Activated naive CD8-positive, alpha-beta T cell (primary cell): ENCODE results near the gene RRAGC.

Experiments
- H3K27ac Mint-ChIP-seq: one replicate; pipeline ENCODE4 v1.8.0; 2021; ENCODE audit warnings: mixed read lengths
- H3K27me3 Mint-ChIP-seq: one replicate; pipeline ENCODE4 v1.8.0; 2021; ENCODE audit warnings: mixed read lengths
- H3K36me3 Mint-ChIP-seq: one replicate; pipeline ENCODE4 v1.8.0; 2021; ENCODE audit warnings: mixed read lengths
- H3K4me1 Mint-ChIP-seq: one replicate; pipeline ENCODE4 v1.8.0; 2021; ENCODE audit warnings: low read depth, mixed read lengths
- H3K4me3 Mint-ChIP-seq: one replicate; pipeline ENCODE4 v1.8.0; 2021; ENCODE audit warnings: mild to moderate bottlenecking, mixed read lengths
- H3K9me3 Mint-ChIP-seq: one replicate; pipeline ENCODE4 v1.8.0; 2021; ENCODE audit warnings: low read depth, mixed read lengths

The RRAGC gene

DNA sequence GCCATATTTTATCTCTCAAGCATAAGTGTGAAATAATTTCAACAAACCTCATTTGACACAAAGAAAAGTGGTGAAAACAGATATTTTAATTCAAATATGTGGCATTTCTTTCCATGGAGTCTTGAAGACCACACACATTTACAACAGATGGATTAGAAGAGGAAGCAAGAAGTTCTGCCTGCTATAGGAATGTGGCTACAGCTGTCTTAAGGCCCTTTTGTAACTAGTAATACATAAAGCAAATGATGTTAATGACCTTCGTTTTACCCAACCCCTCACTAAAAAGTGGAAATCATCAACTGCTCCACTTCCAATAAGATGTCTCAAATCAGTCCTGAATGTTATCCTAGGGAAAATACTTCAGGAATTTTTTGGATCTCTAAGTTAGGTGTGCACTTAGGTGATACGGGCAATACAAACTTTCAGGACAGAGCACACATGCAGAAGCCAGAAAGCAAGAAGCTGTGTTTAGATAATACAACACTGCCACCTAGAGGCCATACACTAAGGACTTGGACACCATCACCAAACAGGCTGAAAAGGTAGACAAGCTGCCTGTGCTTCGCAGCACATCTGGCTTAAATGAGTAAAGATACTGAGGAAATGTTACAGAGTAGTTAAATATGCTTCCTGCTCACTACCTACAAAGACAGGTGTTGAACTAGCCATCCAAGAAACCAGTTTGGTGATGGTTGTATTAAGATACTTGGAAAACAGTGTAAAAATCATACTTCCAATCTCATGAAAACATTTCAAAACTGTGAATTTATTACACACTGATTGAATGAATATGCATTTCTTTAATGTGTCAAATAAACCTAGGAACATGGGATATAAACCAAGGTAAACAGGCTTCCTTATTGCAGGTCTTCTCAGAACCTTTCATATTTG lies 24.4 kb downstream of the RRAGC start:
- H3K36me3 Mint-ChIP-seq: no peaks in the 10 kb centered on the region
- H3K4me1 Mint-ChIP-seq: no peaks in the 10 kb centered on the region

DNA sequence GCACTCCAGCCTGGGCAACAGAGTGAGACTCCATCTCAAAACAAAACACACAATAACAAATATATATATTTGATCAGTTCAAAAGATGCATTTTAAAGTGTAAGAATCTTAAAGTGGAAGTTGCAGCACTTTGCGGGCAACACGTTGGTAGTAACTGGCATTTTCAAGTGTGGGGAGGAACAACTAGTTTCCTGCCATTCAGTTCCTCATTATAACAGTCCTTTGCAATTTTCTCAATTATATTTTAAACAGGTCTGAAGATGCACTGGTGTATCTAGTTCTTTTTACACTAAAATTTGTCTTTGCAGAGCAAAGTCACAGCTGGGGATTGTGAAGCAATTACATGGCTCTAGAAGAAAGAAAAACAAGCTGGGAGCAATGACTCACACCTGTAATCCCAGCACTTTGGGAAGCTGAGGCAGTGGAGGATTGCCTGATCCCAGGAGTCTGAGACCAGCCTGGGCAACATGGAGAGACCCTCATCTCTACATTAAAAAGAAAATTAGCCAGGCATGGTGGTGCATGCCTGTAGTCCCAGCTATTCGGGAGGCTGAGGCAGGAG lies 25.3 kb downstream of the RRAGC start:
- Mint-ChIP-seq H3K4me1 (no peaks in the 10 kb centered on the region), H3K9me3 (no peaks in the 10 kb centered on the region), H3K4me3 (no peak overlapping the region), H3K27ac (no peak overlapping the region), H3K36me3 (no peaks in the 10 kb centered on the region), H3K27me3 (peaks cover 4% of the 10 kb centered on the region)

More for the DNA sequence above, 24.4 kb downstream of the RRAGC start:
- Mint-ChIP-seq H3K27me3 (peaks cover 2% of the 10 kb centered on the region), H3K9me3 (no peaks in the 10 kb centered on the region), H3K4me3 (no peak overlapping the region), H3K27ac (no peak overlapping the region)

DNA sequence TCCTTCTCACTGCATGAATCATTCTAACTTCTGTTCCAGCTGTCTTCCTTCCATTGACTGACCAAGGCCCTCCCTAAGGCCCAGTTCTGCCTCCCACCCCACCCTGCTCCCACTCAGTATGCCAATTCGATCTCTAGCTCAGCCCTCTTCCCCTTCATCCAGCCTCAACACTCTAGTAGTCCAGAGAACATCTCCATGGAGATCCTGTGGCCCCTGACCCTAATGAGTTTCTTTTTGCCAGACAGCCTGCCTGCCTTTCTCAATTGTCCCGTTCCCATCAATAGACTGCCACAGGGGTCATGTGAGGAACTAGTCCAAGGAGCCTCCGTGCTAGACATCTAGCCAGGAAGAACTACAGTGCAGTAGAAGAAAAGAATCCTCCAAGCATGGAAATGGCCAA lies 26.4 kb downstream of the RRAGC start:
- Mint-ChIP-seq H3K4me1 (no peaks in the 10 kb centered on the region), H3K27me3 (peaks cover 7% of the 10 kb centered on the region), H3K9me3 (no peaks in the 10 kb centered on the region), H3K4me3 (no peak overlapping the region), H3K36me3 (no peaks in the 10 kb centered on the region), H3K27ac (no peak overlapping the region)

DNA sequence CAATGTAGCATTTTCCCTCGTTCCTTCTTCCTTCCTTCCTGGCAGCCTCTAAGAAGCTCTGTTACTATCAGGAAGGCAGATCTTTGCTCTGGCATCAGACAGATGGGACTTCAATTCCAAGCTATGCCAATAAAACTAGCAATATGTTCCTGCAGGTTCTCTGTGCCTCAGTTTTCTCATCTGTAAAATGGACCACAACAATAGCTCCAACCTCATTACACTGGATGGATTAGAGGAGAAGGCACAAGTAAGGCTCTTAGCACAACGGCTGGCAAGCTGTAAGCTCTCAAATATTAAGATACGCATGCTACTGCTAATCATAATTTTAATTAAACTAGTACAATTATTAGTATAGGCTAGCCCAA lies 27.2 kb downstream of the RRAGC start:
- Mint-ChIP-seq H3K27me3 (peaks cover 7% of the 10 kb centered on the region), H3K9me3 (no peaks in the 10 kb centered on the region), H3K36me3 (no peaks in the 10 kb centered on the region), H3K4me1 (no peaks in the 10 kb centered on the region), H3K27ac (no peak overlapping the region), H3K4me3 (no peak overlapping the region)

DNA sequence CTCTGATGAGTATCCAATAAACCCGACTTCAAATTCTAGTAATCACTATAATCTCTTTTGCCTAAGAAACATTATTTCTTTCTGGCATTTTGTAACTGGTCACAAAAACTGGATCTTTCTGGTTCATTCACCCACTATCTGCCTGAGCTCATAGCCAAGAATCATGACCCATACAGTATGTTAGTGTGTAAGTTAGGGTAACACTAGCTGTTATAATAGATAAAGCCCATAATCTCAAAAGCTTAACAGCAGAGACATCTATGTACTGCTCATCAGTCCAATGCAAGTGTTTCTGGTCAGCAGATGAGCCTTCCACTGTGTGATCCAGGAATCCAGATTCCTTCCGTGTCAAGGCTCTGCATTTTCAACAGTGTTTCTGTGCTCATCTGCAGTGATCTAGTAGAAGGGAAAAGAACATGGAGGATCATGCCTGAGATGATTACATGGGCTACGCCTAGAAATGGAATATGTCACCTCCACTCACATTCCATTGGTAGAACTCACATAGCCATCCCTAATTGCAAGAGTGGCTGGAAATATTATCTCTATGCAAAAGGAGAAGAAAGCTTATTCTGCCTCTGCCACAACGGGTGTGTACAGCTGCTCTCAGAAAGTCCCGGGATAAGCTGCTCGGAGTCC lies 27.7 kb downstream of the RRAGC start:
- no peak overlapping the region for H3K4me3 Mint-ChIP-seq
- no peaks in the 10 kb centered on the region for H3K9me3 Mint-ChIP-seq
- peaks cover 7% of the 10 kb centered on the region for H3K27me3 Mint-ChIP-seq
- no peaks in the 10 kb centered on the region for H3K4me1 Mint-ChIP-seq
- no peaks in the 10 kb centered on the region for H3K36me3 Mint-ChIP-seq
- H3K27ac Mint-ChIP-seq: no peak overlapping the region

DNA sequence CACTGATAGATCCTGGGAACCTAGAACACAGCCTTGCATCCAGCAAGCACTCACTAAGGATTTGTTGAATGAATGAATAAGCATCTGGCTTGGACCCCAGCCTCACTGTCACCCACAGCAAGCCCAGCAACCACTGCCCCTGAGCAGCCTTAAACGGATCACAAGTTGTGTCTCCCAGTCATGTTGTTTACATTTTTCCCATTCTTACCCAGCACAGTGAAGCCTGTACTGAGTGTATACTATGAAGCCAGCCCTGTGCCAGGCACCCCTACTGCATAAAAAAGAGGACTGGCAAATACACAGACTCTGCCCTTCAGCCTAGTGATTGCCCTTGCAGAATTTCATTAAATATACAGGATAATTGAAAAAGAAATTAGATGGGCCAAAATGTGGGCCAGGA lies 30.2 kb downstream of the RRAGC start:
- no peaks in the 10 kb centered on the region for H3K36me3 Mint-ChIP-seq
- no peak overlapping the region for H3K4me3 Mint-ChIP-seq
- no peaks in the 10 kb centered on the region for H3K4me1 Mint-ChIP-seq
- H3K27ac Mint-ChIP-seq: no peak overlapping the region
- peaks cover 9% of the 10 kb centered on the region for H3K27me3 Mint-ChIP-seq
- no peaks in the 10 kb centered on the region for H3K9me3 Mint-ChIP-seq

DNA sequence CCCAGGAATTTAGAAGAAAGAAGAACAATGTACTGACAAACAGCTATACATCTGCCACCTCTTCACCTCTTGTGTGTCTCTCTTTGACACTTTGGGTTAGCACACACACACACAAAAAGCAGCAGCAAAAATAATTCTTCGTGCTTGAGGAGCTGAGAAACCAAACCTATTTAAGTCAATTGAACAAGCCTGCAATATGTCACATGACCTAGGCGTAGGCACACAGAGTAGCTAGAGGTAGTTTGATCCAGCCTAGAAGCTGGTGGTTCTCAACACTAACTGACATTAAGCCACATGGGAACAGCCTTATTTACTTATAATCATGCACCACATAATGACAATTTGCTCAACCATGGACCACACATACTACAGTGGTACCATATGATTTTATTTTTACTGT lies 32.3 kb downstream of the RRAGC start:
- Mint-ChIP-seq H3K27me3 (peaks cover 10% of the 10 kb centered on the region), H3K4me1 (no peaks in the 10 kb centered on the region), H3K36me3 (no peaks in the 10 kb centered on the region), H3K4me3 (no peak overlapping the region), H3K9me3 (no peaks in the 10 kb centered on the region), H3K27ac (no peak overlapping the region)

DNA sequence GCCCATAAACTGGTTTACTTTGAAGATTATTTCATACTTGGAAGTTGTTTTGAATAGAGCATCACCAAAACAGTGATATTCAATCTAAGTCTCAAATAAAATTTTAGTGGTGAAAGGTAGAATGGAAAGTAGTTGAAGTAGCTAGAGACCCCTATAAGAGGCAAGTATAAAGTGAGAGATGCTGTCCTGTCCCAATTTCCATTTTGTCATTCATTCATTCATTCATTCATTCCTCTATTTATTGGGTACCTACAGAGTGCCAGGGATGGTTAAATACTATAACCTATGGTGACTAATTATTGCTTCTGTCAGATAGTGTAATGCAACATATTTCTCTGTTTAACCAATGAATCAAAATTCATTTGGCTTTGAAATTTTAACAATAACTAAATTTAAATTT lies 32.7 kb downstream of the RRAGC start:
- H3K27me3 Mint-ChIP-seq: peaks cover 10% of the 10 kb centered on the region
- no peaks in the 10 kb centered on the region for H3K36me3 Mint-ChIP-seq
- H3K27ac Mint-ChIP-seq: no peak overlapping the region
- no peaks in the 10 kb centered on the region for H3K4me1 Mint-ChIP-seq
- no peak overlapping the region for H3K4me3 Mint-ChIP-seq
- H3K9me3 Mint-ChIP-seq: no peaks in the 10 kb centered on the region

DNA sequence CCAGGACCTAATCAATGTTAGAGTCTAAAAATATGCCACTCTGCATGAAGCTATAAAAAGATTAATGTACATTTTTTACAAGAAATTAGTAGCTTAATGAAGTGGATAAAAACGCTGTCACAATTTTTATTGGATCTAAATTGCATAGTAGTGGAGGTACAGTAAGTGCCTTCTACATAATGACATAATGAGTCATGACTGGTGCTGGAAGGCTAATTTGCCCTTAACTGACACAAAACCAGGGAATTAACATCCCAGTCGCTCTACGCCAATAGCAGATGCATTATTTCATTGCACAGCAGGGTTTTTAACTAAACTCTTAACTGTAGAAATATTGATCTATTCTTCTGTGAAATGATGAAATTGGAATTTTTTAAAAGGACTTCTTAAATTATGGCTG lies 33.3 kb downstream of the RRAGC start:
- H3K36me3 Mint-ChIP-seq: no peaks in the 10 kb centered on the region
- H3K27ac Mint-ChIP-seq: no peak overlapping the region
- no peaks in the 10 kb centered on the region for H3K4me1 Mint-ChIP-seq
- no peak overlapping the region for H3K4me3 Mint-ChIP-seq
- no peaks in the 10 kb centered on the region for H3K9me3 Mint-ChIP-seq
- peaks cover 10% of the 10 kb centered on the region for H3K27me3 Mint-ChIP-seq

DNA sequence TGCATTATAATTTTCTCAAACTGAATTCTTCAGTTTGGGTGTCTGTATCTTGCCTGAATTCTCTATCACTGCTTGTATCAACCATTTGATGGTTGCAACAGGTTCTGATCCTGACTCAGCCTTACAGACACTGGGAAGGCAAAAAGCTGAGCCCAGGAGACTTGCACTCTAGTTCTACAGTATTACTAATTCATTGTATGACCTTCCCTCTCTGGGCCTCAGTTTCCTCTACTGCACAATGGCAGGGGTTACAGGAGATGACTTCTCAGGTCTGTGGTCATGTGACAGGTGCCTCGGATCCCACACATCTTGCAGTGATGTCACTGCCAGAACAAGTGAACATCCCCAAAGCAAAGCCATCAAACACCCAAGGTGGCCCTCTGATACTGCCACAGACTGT lies 38.7 kb downstream of the RRAGC start:
- no peak overlapping the region for H3K27ac Mint-ChIP-seq
- peaks cover 19% of the 10 kb centered on the region for H3K27me3 Mint-ChIP-seq
- peaks cover 3% of the 10 kb centered on the region for H3K36me3 Mint-ChIP-seq
- H3K4me1 Mint-ChIP-seq: peaks cover 7% of the 10 kb centered on the region
- H3K9me3 Mint-ChIP-seq: no peaks in the 10 kb centered on the region
- H3K4me3 Mint-ChIP-seq: no peak overlapping the region

DNA sequence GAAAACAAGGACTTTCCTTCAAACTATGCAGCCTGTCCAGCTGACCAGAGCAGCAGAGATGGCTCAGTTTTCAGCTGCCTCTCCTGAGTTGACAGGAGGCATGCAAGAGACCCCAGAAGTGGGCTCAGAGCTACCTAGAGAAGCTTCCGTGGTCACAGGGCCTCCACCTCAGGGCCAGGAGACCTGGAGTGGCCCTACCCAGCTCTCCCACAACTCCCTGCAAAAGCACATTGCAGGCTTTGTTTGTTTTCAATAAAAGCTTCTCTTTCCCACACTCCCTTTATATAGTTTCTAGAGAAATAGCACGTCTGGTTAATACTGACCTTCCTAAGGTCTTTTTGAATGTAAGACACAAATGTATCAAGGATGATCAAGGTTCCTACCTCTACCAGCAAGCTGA lies 40.1 kb downstream of the RRAGC start:
- H3K36me3 Mint-ChIP-seq: peaks cover 3% of the 10 kb centered on the region
- peak overlapping the region; percentile 9 for H3K4me3 Mint-ChIP-seq
- H3K4me1 Mint-ChIP-seq: peaks cover 14% of the 10 kb centered on the region
- no peaks in the 10 kb centered on the region for H3K9me3 Mint-ChIP-seq
- peaks cover 27% of the 10 kb centered on the region for H3K27me3 Mint-ChIP-seq
- no peak overlapping the region for H3K27ac Mint-ChIP-seq

DNA sequence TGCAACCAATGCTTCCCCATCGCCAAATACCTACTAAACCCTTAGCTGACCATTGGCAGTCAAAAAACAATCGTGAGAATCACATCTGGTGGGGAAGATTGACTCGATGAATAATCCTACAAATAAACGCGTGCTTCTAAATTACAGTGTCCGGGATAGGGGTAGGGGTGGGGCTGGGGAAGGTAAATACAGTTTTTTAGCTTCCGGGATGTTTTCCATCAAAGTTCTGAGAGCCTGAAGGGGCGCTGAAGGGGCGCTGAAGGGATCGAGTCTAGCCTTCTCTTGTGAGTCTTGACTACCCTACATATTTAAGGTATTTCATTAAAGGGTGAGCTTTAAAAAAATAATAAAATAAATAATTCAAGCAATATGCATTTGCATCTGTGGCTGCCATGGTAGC lies 40.5 kb downstream of the RRAGC start:
- Mint-ChIP-seq H3K27me3 (peaks cover 30% of the 10 kb centered on the region), H3K9me3 (no peaks in the 10 kb centered on the region), H3K36me3 (peaks cover 3% of the 10 kb centered on the region), H3K4me3 (peak overlapping the region; percentile 33), H3K4me1 (peaks cover 14% of the 10 kb centered on the region), H3K27ac (no peak overlapping the region)

DNA sequence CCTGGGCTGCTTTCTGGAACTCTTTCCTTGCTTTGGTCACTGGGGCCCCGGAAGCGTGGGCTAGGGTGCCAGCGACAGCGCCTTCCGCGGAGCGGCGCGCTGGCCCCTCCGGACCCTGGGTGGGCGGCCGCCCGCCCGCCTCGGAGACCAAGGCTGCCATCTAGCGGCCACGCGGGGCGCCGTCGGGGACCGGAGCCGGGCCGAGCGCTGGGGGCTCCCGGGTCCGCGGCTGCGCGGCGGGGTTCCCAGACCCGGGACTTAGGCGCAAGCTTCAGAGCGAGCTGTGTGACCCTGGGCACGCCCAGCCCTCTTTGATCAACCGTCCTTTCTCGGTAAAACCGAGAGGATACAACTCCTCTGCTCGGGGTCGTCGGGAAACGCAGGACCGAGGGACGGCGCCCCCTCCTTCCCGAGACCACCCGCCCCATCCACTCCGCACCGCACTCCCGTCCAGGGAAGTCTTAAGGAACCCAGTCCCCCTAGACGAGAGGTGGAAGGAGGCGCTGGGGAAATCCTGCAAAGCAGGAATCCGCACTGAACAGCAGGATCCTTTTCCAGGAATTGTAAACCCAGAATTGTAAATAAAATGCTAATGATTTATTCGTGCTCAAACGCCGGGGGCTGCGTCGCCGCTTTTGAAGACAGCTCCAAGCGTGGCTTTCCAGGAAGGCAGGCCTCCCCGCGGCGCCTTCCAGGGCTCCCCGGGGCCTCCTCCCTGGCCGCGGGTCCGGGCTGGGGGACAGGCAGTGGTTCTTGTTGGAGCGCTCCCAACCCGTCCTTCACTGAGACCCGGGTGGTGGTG lies 41.2 kb downstream of the RRAGC start:
- H3K36me3 Mint-ChIP-seq: peaks cover 3% of the 10 kb centered on the region
- H3K27ac Mint-ChIP-seq: no peak overlapping the region
- H3K4me1 Mint-ChIP-seq: peaks cover 14% of the 10 kb centered on the region
- peak overlapping the region; percentile 60 for H3K4me3 Mint-ChIP-seq
- no peaks in the 10 kb centered on the region for H3K9me3 Mint-ChIP-seq
- H3K27me3 Mint-ChIP-seq: peaks cover 33% of the 10 kb centered on the region

DNA sequence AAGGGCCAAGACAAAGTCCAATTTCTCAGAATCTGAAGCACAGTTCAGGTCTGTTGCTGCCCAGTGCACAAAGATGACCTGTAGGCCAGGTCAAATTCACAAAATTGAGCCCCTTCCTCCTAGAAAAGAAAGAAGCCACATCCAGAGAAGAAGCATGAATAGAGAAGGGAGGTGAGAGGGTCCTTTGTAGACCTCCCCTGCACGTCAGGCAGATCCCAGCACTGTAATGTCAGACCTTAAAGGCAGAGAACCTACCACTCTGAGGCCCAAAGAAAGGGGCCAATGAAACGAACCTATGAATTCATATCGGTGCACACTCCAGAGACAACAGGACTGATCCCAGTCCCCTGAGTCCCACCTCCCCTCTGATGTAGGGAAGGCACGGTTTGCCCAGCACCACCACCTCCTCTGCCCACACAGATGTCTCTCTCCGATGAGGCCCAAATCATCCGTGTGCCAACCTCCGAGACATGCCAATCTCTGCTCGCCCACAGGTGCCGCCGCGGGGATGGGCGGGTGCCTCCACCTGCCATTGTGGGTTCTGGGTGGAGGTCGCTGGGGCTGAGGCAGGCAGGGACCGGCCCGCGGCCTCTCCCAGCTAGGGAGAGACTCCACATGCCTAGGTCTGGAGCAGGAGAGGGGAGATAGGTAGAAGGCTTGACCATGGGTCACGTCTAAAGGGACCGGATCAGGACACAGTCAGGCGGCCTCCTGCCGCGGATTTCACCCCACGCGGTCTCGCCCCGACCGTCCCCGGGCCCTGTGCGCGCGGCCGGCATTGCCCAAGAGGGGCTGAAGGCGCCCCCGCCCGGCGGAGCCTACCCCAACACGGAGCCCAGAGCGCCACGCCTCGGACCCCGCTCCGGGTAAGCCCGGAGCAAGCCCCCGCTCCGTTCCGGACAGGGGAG lies 42.1 kb downstream of the RRAGC start:
- H3K27ac Mint-ChIP-seq: no peak overlapping the region

More for the DNA sequence above, 42.1 kb downstream of the RRAGC start:
- H3K4me3 Mint-ChIP-seq: peak overlapping the region; percentile 45
- peaks cover 3% of the 10 kb centered on the region for H3K36me3 Mint-ChIP-seq
- peaks cover 36% of the 10 kb centered on the region for H3K27me3 Mint-ChIP-seq
- no peaks in the 10 kb centered on the region for H3K9me3 Mint-ChIP-seq
- H3K4me1 Mint-ChIP-seq: peaks cover 14% of the 10 kb centered on the region
